HepG2 (cell line): ENCODE results near the gene DAD1. TPM values are rescaled to one million over a fixed set of nuclear protein-coding genes. Genes with fewer than 3 reads are reported as not detected.

Experiments
- ATAC-seq: fragments of 200-7000 bp; cut with Tn5 transposase; 3 replicates; pipeline ENCODE4 v1.9.1; 2020; ENCODE audit warnings: mild to moderate bottlenecking, moderate library complexity
- BruUV-seq: library from RNA; stranded (reverse); fragments of 400-500 nt; replicated peaks from 2 replicates; lab custom pipeline; 2021; lab: Mats Ljungman, UMichigan
- CTCF ChIA-PET: fragments of 300-600 bp; formaldehyde crosslinking; extraction: SDS; loops from one replicate; lab custom pipeline; 2021; ENCODE audit warnings: low total read pairs, inconsistent platforms, low intra/inter-chr PET ratio; lab: Yijun Ruan, JAX
- POLR2A ChIA-PET: fragments of 350-600 bp; sonication (Branson Sonifier 250); formaldehyde crosslinking; loops from one replicate; lab custom pipeline; 2020; ENCODE audit warnings: antibody characterized with exemption, inconsistent platforms; lab: Yijun Ruan, JAX
- DNase-seq: peaks from one replicate; pipeline ENCODE4 v3.0.0-alpha.2; 2015; ENCODE audit warnings: low spot score
- FAIRE-seq: peaks from 3 replicates; lab custom pipeline; 2011; peaks lifted over from hg19 to GRCh38; lab: Jason Lieb, UNC
- H2AFZ ChIP-seq: one replicate; pipeline ENCODE4 v1.6.1; 2011; ENCODE audit warnings: low read length, inconsistent platforms
- H3K27ac ChIP-seq: fragments of 300-600 bp; 3 replicates; pipeline ENCODE4 v1.8.0; 2011; ENCODE audit warnings: mixed run types, mild to moderate bottlenecking, mixed read lengths, low read length, inconsistent platforms; ENCODE audit not compliant: insufficient read depth; ENCODE audit errors: extremely low read length
- H3K27me3 ChIP-seq, 2 experiments: fragments of 200-600 bp in 1 of 2; 2 replicates in 1 of 2; 3 replicates in 1 of 2; pipeline versions ENCODE4 v1.6.0 to v1.8.0; 2011; ENCODE audit warnings: low read length in 2 of 2, mild to moderate bottlenecking in 2 of 2, moderate library complexity in 2 of 2, inconsistent platforms in 1 of 2; ENCODE audit not compliant: insufficient read depth in 2 of 2, control insufficient read depth in 1 of 2
- H3K36me3 ChIP-seq, 2 experiments: fragments of 200-600 bp in 1 of 2; replicated peaks in 1 of 2; 2 replicates in 1 of 2; 3 replicates in 1 of 2; pipeline versions ENCODE4 v1.5.1 to v1.8.0; 2011; ENCODE audit warnings: low read length in 2 of 2, inconsistent platforms in 1 of 2; ENCODE audit not compliant: insufficient read depth in 2 of 2, control insufficient read depth in 1 of 2
- H3K4me1 ChIP-seq: 2 replicates; pipeline ENCODE4 v1.5.1; 2012; ENCODE audit warnings: low read length, inconsistent platforms; ENCODE audit not compliant: insufficient read depth
- H3K4me2 ChIP-seq: 2 replicates; pipeline ENCODE4 v1.6.0; 2011; ENCODE audit warnings: low read depth, low read length, inconsistent platforms
- H3K4me3 ChIP-seq, 3 experiments: fragments of 200-600 bp in 1 of 3; sonication (generic), shearing (Covaris generic) in 1 of 3; replicated peaks in 1 of 3; 2 replicates each; pipeline ENCODE4 v1.5.1; 2011 to 2016; ENCODE audit warnings: low read length in 3 of 3, inconsistent platforms in 2 of 3, low read depth in 2 of 3, mild to moderate bottlenecking in 2 of 3, control low read depth in 1 of 3, mixed read lengths in 1 of 3; ENCODE audit not compliant: insufficient read depth in 1 of 3
- H3K79me2 ChIP-seq: one replicate; pipeline ENCODE4 v1.6.1; 2011; ENCODE audit warnings: low read length, inconsistent platforms; ENCODE audit not compliant: insufficient read depth
- H3K9ac ChIP-seq: 2 replicates; pipeline ENCODE4 v1.6.0; 2011; ENCODE audit warnings: mild to moderate bottlenecking, low read depth, low read length, inconsistent platforms; ENCODE audit not compliant: insufficient read depth
- H3K9me3 ChIP-seq: 2 replicates; pipeline ENCODE4 v1.5.1; 2012; ENCODE audit warnings: mild to moderate bottlenecking, low read length
- H4K20me1 ChIP-seq: 2 replicates; pipeline ENCODE4 v1.6.0; 2011; ENCODE audit warnings: inconsistent platforms, mild to moderate bottlenecking, low read length, moderate library complexity; ENCODE audit not compliant: insufficient read depth
- ARNT2 ChIP-seq: sonication (generic); formaldehyde crosslinking; IDR thresholded peaks from 2 replicates; pipeline ENCODE4 v1.8.0; 2022; ENCODE audit warnings: mild to moderate bottlenecking, low read depth, missing genetic modification reagents, moderate library complexity
- ERF ChIP-seq: IDR thresholded peaks from 2 replicates; pipeline ENCODE4 v1.6.1; 2018; ENCODE audit warnings: missing biosample characterization, missing genetic modification reagents
- KLF13 ChIP-seq: sonication (generic); formaldehyde crosslinking; IDR thresholded peaks from 2 replicates; pipeline ENCODE4 v1.4.0; 2020; ENCODE audit warnings: mild to moderate bottlenecking, missing genetic modification reagents
- KLF9 ChIP-seq: IDR thresholded peaks from 2 replicates; pipeline ENCODE4 v1.6.1; 2016; ENCODE audit warnings: low read depth
- NFE2 ChIP-seq: sonication (generic); formaldehyde crosslinking; IDR thresholded peaks from 2 replicates; pipeline ENCODE4 v1.4.0; 2020; ENCODE audit warnings: missing genetic modification reagents
- PITX1 ChIP-seq: sonication (generic); formaldehyde crosslinking; IDR thresholded peaks from 2 replicates; pipeline ENCODE4 v1.5.1; 2020; ENCODE audit warnings: mild to moderate bottlenecking, missing genetic modification reagents
- PRDM4 ChIP-seq: sonication (generic); formaldehyde crosslinking; IDR thresholded peaks from 2 replicates; pipeline ENCODE4 v1.9.0; 2021; ENCODE audit warnings: missing genetic modification reagents, borderline replicate concordance
- RFX5 ChIP-seq: IDR thresholded peaks from 2 replicates; pipeline ENCODE4 v1.6.1; 2011; ENCODE audit warnings: low read depth, low read length, improper control_type of control experiment
- SETDB1 ChIP-seq: sonication (generic); formaldehyde crosslinking; IDR thresholded peaks from 2 replicates; pipeline ENCODE4 v1.5.1; 2020; ENCODE audit warnings: missing genetic modification reagents, mild to moderate bottlenecking, borderline replicate concordance
- STAT5B ChIP-seq: sonication (generic); formaldehyde crosslinking; IDR thresholded peaks from 2 replicates; pipeline ENCODE4 v1.4.0; 2020; ENCODE audit warnings: missing genetic modification reagents
- TBX3 ChIP-seq: fragments of 450-650 bp; IDR thresholded peaks from 2 replicates; pipeline ENCODE4 v1.6.1; 2017; ENCODE audit warnings: antibody characterized with exemption, mild to moderate bottlenecking, inconsistent platforms, borderline replicate concordance
- TFAP4 ChIP-seq: sonication (generic); IDR thresholded peaks from 2 replicates; pipeline ENCODE4 v1.6.1; 2016; ENCODE audit warnings: low read depth, borderline replicate concordance
- TP53 ChIP-seq: sonication (generic); formaldehyde crosslinking; conservative IDR thresholded peaks from 2 replicates; pipeline ENCODE4 v1.4.0; 2020; ENCODE audit warnings: missing genetic modification reagents
- XRCC5 ChIP-seq: fragments of 200-400 bp; formaldehyde crosslinking; optimal IDR thresholded peaks from 2 replicates; pipeline ENCODE3; 2017; ENCODE audit warnings: mild to moderate bottlenecking, low read length
- ZNF143 ChIP-seq: sonication (generic); formaldehyde crosslinking; IDR thresholded peaks from 2 replicates; pipeline ENCODE4 v1.4.0; 2020; ENCODE audit warnings: missing genetic modification reagents
- ZNF296 ChIP-seq: sonication (generic); formaldehyde crosslinking; conservative IDR thresholded peaks from 2 replicates; pipeline ENCODE4 v1.5.0; 2020; ENCODE audit warnings: mild to moderate bottlenecking, missing genetic modification reagents
- ZNF512 ChIP-seq: sonication (generic); formaldehyde crosslinking; IDR thresholded peaks from 2 replicates; pipeline ENCODE4 v1.4.0; 2020; ENCODE audit warnings: mild to moderate bottlenecking, missing genetic modification reagents
- ZNF563 ChIP-seq: sonication (generic); formaldehyde crosslinking; IDR thresholded peaks from 2 replicates; pipeline ENCODE4 v1.8.0; 2022; ENCODE audit warnings: mild to moderate bottlenecking, moderate library complexity, missing genetic modification reagents
- ZNF780A ChIP-seq: sonication (generic); formaldehyde crosslinking; IDR thresholded peaks from 2 replicates; pipeline ENCODE4 v1.8.0; 2022; ENCODE audit warnings: mild to moderate bottlenecking, missing genetic modification reagents, moderate library complexity
- ZNF850 ChIP-seq: sonication (generic); formaldehyde crosslinking; conservative IDR thresholded peaks from 2 replicates; pipeline ENCODE4 v1.9.0; 2021; ENCODE audit warnings: mild to moderate bottlenecking, missing genetic modification reagents
- WGBS: methylation state at CpG from one replicate; pipeline ENCODE4 v1.1.6; 2017; ENCODE audit warnings: low lambda C conversion rate; 5-methylcytosine and 5-hydroxymethylcytosine counted together
- in situ Hi-C: cut with HindIII; loops from 2 replicates; pipeline ENCODE4 v1.10.0; 2017; ENCODE audit warnings: low pct_unique_long_range_greater_than_20kb; ENCODE audit not compliant: extremely low pct_ligation_motif_present
- intact Hi-C: fragments of 100-400 bp; cut with micrococcal nuclease; formaldehyde crosslinking; loops from one replicate; pipeline ENCODE4 v1.10.0; 2022; ENCODE audit not compliant: unreplicated experiment
- polyA plus RNA-seq, 8 experiments: library from polyadenylated mRNA; depleted of rRNA in 3 of 8; stranded (reverse) in 7 of 8; unstranded in 1 of 8; fragments of >200 nt; fragmentation: Illumina TruSeq in 4 of 8; extraction: Trizol in 4 of 8; gene quantifications; 2 replicates each; pipeline versions ENCODE4 v1.2.1 to v1.2.3, GENCODE V29; 2011 to 2016; ENCODE audit warnings: low read depth in 4 of 8, missing spikeins in 1 of 8, mixed read lengths in 1 of 8; ENCODE audit not compliant: insufficient read depth in 1 of 8
- total RNA-seq, 5 experiments: library from RNA; depleted of rRNA; stranded (reverse); fragments of >200 nt; fragmentation: Illumina TruSeq; extraction: Trizol; gene quantifications; 2 replicates each; pipeline ENCODE4 v1.2.3, GENCODE V29; 2016; ENCODE audit warnings: low read depth in 1 of 5

The DAD1 gene
- total and polyA plus RNA-seq, 2 of the 13 experiments (the other 11 are each of a cell fraction or from before 2014, with no cell fraction given): 558 to 626 TPM

GRCh38 chr14:22565391-22565945 is 23.6 kb downstream of the DAD1 start (continued):
- TF ChIP-seq ERF: no peak

GRCh38 chr14:22564463-22564862 is 24.6 kb downstream of the DAD1 start:
- Histone ChIP-seq H3K27me3 (no peaks in the 10 kb centered on the region), H3K4me3 (no peak overlapping the region), H3K36me3 (peaks cover 31 to 55% of the 10 kb centered on the region in 2 experiments), H3K9ac (no peak overlapping the region), H3K4me1 (peaks cover 35% of the 10 kb centered on the region), H3K9me3 (no peaks in the 10 kb centered on the region), H4K20me1 (0 out of 2 replicates have a peak, but pooled peaks cover 5% of the 10 kb centered on the region), H3K27ac (no peak overlapping the region), H3K4me2 (no peak overlapping the region), H3K79me2 (peaks cover 18% of the 10 kb centered on the region), H2AFZ (no peak overlapping the region)
- DNase-seq (no peak), FAIRE-seq (no peak), ATAC-seq (no peak)
- CTCF ChIA-PET: no interaction called here
- BruUV-seq: no TSS peak
- 90% methylated on average over 1 of the region's 1 CpG for WGBS
- POLR2A ChIA-PET: interaction anchor here (1.0 kb wide), 1 partner anchor 25 kb away, joined by 3 read pairs; the partner anchor contains the start of gene DAD1
- TF ChIP-seq TBX3 (no peak), NFE2 (CRISPR knock-in tag) (no peak), KLF9 (CRISPR knock-in tag) (no peak), PRDM4 (CRISPR knock-in tag) (no peak), KLF13 (CRISPR knock-in tag) (no peak), TFAP4 (no peak), SETDB1 (CRISPR knock-in tag) (no peak), STAT5B (CRISPR knock-in tag) (no peak), ZNF296 (CRISPR knock-in tag) (no peak), XRCC5 (no peak), TP53 (CRISPR knock-in tag) (no peak), ARNT2 (CRISPR knock-in tag) (no peak), RFX5 (no peak), ZNF850 (CRISPR knock-in tag) (no peak), ZNF512 (CRISPR knock-in tag) (no peak), ZNF143 (no peak), ZNF780A (CRISPR knock-in tag) (no peak), PITX1 (CRISPR knock-in tag) (no peak), ZNF563 (CRISPR knock-in tag) (no peak)
- in situ Hi-C loops (no loop called here), intact Hi-C loops (no loop called here)
